Measurements from ENCODE around the gene ZSCAN1. TPM values are rescaled to one million over a fixed set of nuclear protein-coding genes. Genes with fewer than 3 reads are reported as not detected.

The ZSCAN1 gene
- polyA plus RNA-seq, 1 of the 3 experiments (the other 2 are of a cell fraction): not detected

GRCh38 chr19:58042495-58043340 is 8.9 kb downstream of the ZSCAN1 start:
- H3K36me3 ChIP-seq (replicated peaks in 1 of 2; ENCODE audit: control insufficient read depth in 1 of 2, insufficient read depth in 2 of 2, low read length in 1 of 2): no peaks in the 10 kb centered on the region
- CTCF ChIA-PET: no interaction called here

GRCh38 chr19:58044391-58044790 is 10.6 kb downstream of the ZSCAN1 start:
- H3K9me3 ChIP-seq: no peaks in the 10 kb centered on the region
- no peak overlapping the region for H3K9ac ChIP-seq
- no peak overlapping the region for H3K4me2 ChIP-seq
- ChIA-PET POLR2A (no interaction called here), CTCF (no interaction called here)
- DNase-seq: no peak
- H4K20me1 ChIP-seq (ENCODE audit: insufficient read depth): no peaks in the 10 kb centered on the region
- H3F3A ChIP-seq (replicated peaks; ENCODE audit: insufficient read depth): no peaks in the 10 kb centered on the region
- no peak overlapping the region for H2AFZ ChIP-seq (ENCODE audit: low read depth)
- no peak overlapping the region for H3K27ac ChIP-seq (ENCODE audit: low read depth in 2 of 2, low read length in 1 of 2)
- no peaks in the 10 kb centered on the region for H3K36me3 ChIP-seq (replicated peaks in 1 of 2; ENCODE audit: control insufficient read depth in 1 of 2, insufficient read depth in 2 of 2, low read length in 1 of 2)
- TF ChIP-seq GATA2 (CRISPR knock-in tag; IDR thresholded peaks at IDR 0.05): no peak
- H3K4me1 ChIP-seq (ENCODE audit: control insufficient read depth in 1 of 2, insufficient read depth in 2 of 2, low read depth in 1 of 2, low read length in 1 of 2): no peaks in the 10 kb centered on the region
- no peak overlapping the region for H3K4me3 ChIP-seq (ENCODE audit: low read depth in 2 of 2, low read length in 1 of 2)
- no peaks in the 10 kb centered on the region for H3K9me2 ChIP-seq
- 76% methylated on average over 41 of the region's 42 CpGs for WGBS (ENCODE audit: low lambda C conversion rate)
- no peaks in the 10 kb centered on the region for H3K79me2 ChIP-seq (ENCODE audit: insufficient read depth)
- no peaks in the 10 kb centered on the region for H3K27me3 ChIP-seq (ENCODE audit: insufficient read depth)

More at GRCh38 chr19:58042495-58043340, 8.9 kb downstream of the ZSCAN1 start:
- H4K20me1 ChIP-seq (ENCODE audit: insufficient read depth): no peaks in the 10 kb centered on the region
- H3K9me3 ChIP-seq: no peaks in the 10 kb centered on the region
- no peaks in the 10 kb centered on the region for H3K27me3 ChIP-seq (ENCODE audit: insufficient read depth)
- H3K79me2 ChIP-seq (ENCODE audit: insufficient read depth): no peaks in the 10 kb centered on the region
- POLR2A ChIA-PET: no interaction called here
- no peaks in the 10 kb centered on the region for H3K9me2 ChIP-seq
- DNase-seq: no peak
- no peaks in the 10 kb centered on the region for H3K4me1 ChIP-seq (ENCODE audit: control insufficient read depth in 1 of 2, insufficient read depth in 2 of 2, low read depth in 1 of 2, low read length in 1 of 2)
- H3K9ac ChIP-seq: no peak overlapping the region
- WGBS (ENCODE audit: low lambda C conversion rate): 67% methylated on average over 39 of the region's 54 CpGs
- H3F3A ChIP-seq (replicated peaks; ENCODE audit: insufficient read depth): no peaks in the 10 kb centered on the region
- TF ChIP-seq USF2 (IDR thresholded peaks at IDR 0.05; ENCODE audit: borderline replicate concordance, low read depth, low read length): no peak
- no peak for TF ChIP-seq ELF1 (IDR thresholded peaks at IDR 0.05)
- no peak for TF ChIP-seq CHD2 (IDR thresholded peaks at IDR 0.05; ENCODE audit: low read length, partially characterized antibody)
- TF ChIP-seq MAX (IDR thresholded peaks at IDR 0.05; ENCODE audit: low read depth): no peak
- TF ChIP-seq TCF12 (IDR thresholded peaks at IDR 0.05): no peak
- no peak for TF ChIP-seq EP300 (IDR thresholded peaks at IDR 0.05; ENCODE audit: borderline replicate concordance in 1 of 2, low read depth in 1 of 2, low read length in 1 of 2)
- TF ChIP-seq RCOR1 (IDR thresholded peaks at IDR 0.05; ENCODE audit: low read length): no peak
- TF ChIP-seq FOXM1 (IDR thresholded peaks at IDR 0.05; ENCODE audit: low read depth): no peak
- H3K27ac ChIP-seq (ENCODE audit: low read depth in 2 of 2, low read length in 1 of 2): no peak overlapping the region
- H2AFZ ChIP-seq (ENCODE audit: low read depth): no peak overlapping the region
- no peak overlapping the region for H3K4me3 ChIP-seq (ENCODE audit: low read depth in 2 of 2, low read length in 1 of 2)
- H3K4me2 ChIP-seq: no peak overlapping the region

GRCh38 chr19:58044886-58045285 is 11.1 kb downstream of the ZSCAN1 start:
- CTCF ChIA-PET: interaction anchor here (0.8 kb wide), 1 partner anchor 16 kb away, joined by 3 read pairs; no protein-coding TSS in a partner anchor

More at GRCh38 chr19:58044886-58045285, 11.1 kb downstream of the ZSCAN1 start:
- POLR2A ChIA-PET: no interaction called here
- Histone ChIP-seq H3K27ac (ENCODE audit: low read depth in 2 of 2, low read length in 1 of 2) (no peak overlapping the region), H3K9me2 (no peaks in the 10 kb centered on the region), H2AFZ (ENCODE audit: low read depth) (no peak overlapping the region), H3K9me3 (no peaks in the 10 kb centered on the region), H3K4me3 (ENCODE audit: low read depth in 2 of 2, low read length in 1 of 2) (no peak overlapping the region), H3K27me3 (ENCODE audit: insufficient read depth) (no peaks in the 10 kb centered on the region), H3K9ac (no peak overlapping the region), H4K20me1 (ENCODE audit: insufficient read depth) (no peaks in the 10 kb centered on the region), H3K79me2 (ENCODE audit: insufficient read depth) (no peaks in the 10 kb centered on the region), H3F3A (replicated peaks; ENCODE audit: insufficient read depth) (no peaks in the 10 kb centered on the region), H3K4me1 (ENCODE audit: control insufficient read depth in 1 of 2, insufficient read depth in 2 of 2, low read depth in 1 of 2, low read length in 1 of 2) (no peaks in the 10 kb centered on the region), H3K4me2 (no peak overlapping the region), H3K36me3 (replicated peaks in 1 of 2; ENCODE audit: control insufficient read depth in 1 of 2, insufficient read depth in 2 of 2, low read length in 1 of 2) (no peaks in the 10 kb centered on the region)
- DNase-seq: no peak
- TF ChIP-seq RAD21 (IDR thresholded peaks at IDR 0.05; ENCODE audit: low read length): no peak
- TF ChIP-seq USF1 (IDR thresholded peaks at IDR 0.05; ENCODE audit: borderline replicate concordance, low read depth): no peak
- TF ChIP-seq RCOR1 (IDR thresholded peaks at IDR 0.05; ENCODE audit: low read length): no peak
- no peak for TF ChIP-seq GATA2 (CRISPR knock-in tag; IDR thresholded peaks at IDR 0.05)
- no peak for TF ChIP-seq NRF1 (IDR thresholded peaks at IDR 0.05; ENCODE audit: low read depth, low read length)
- TF ChIP-seq SIN3A (IDR thresholded peaks at IDR 0.05; ENCODE audit: borderline replicate concordance, low read depth, low read length): no peak
- no peak for TF ChIP-seq TEAD4 (IDR thresholded peaks at IDR 0.05; ENCODE audit: borderline replicate concordance, insufficient read depth)
- TF ChIP-seq RFX5 (IDR thresholded peaks at IDR 0.05; ENCODE audit: low read length): no peak
- no peak for TF ChIP-seq FOXJ3 (CRISPR knock-in tag; IDR thresholded peaks at IDR 0.05)
- WGBS (ENCODE audit: low lambda C conversion rate): 63% methylated on average over 9 of the region's 26 CpGs

Measured in SK-N-SH (cell line).